HL-60 (cell line): ENCODE measurements around the gene KCNG2.

Experiments used
- CTCF ChIP-seq: IDR thresholded peaks from one replicate; pipeline ENCODE4 v1.5.1; 2011; ENCODE audit warnings: low read length, control low read depth, inconsistent platforms; ENCODE audit not compliant: insufficient read depth
- POLR2AphosphoS5 ChIP-seq: IDR thresholded peaks from 2 replicates; pipeline ENCODE4 v1.6.1; 2012; ENCODE audit warnings: low read depth

GRCh38 chr18:79796016-79796415, 1.7 kb upstream of the KCNG2 start:
- no peak for TF ChIP-seq CTCF
- no peak for TF ChIP-seq POLR2AphosphoS5
